Activated CD8-positive, alpha-beta memory T cell treated with anti-CD3 and anti-CD28 coated beads, Interleukin-2, amount 50 U/mL, for 24 hours (primary cell): Measurements from ENCODE around the gene SEC14L6.
"Not testable (repeated sequence)": the region's sequence is repeated elsewhere in the genome, so short reads cannot be mapped to it uniquely, and the experiment has no call there.

ENCODE experiments used
- DNase-seq: peaks from one replicate; pipeline ENCODE4 v3.0.0-alpha.2; 2020; ENCODE audit errors: extremely low read depth

Gene SEC14L6

DNA sequence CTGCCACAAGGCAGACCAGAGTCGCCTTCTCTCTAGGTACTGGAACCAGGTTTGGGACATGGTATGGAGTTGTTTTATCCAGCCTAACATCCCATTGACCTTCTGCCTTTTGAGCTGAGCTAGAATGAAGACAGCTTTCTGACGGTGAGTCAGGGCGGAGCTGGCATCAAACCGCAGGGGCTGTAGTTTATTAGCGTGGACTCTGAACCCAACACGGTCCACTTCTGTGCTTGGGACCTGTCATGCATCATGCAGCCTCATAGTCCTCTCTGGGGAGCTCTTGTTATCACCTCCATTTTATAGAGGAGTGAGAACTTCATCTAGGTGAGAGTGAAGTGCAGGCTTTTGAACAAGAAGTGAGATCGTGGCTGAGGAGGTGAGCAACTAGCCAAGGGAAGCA is 19.6 kb upstream of the SEC14L6 start:
- no peak for DNase-seq

GRCh38 chr22:30565341-30565740 is 18.8 kb upstream of the SEC14L6 start:
- DNase-seq = no peak

- DNase-seq = no peak
Observed at GRCh38 chr22:30564761-30565119, 18.2 kb upstream of the SEC14L6 start.

DNA sequence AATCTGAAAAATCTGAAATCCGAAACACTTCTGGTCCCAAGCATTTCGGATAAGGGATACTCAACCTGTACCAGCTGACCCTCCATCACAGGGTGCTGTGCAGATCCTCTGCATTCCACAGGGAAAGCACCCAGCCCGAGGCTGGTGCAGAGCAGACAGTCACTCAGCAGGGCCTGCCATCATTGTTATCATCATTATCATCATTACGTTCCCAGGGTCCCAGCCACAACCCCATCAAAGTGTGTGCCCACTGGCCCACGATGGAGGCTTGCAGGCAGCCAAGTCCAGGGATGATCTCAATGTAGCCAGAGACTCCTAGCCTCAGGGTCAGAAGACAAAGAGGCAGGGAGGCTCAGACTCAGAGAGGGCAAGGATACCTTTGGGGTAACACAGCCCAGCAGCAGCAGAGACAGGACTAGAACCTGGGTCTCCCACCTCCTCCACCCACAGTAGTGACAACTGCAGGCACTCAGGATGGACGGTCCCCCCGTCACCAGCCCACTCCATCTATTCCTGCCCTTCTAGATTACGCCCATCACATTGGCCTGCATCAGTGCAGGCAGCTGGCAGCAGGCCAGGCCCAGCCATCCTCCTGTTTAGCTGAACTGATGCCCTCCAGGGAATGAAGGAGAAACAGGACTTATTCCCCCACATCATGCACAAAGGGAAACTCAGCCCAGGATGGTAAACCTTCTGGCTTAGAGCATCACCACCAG is 17.7 kb upstream of the SEC14L6 start:
- DNase-seq = no peak

GRCh38 chr22:30562366-30562765 is 15.8 kb upstream of the SEC14L6 start:
- no peak for DNase-seq

DNA sequence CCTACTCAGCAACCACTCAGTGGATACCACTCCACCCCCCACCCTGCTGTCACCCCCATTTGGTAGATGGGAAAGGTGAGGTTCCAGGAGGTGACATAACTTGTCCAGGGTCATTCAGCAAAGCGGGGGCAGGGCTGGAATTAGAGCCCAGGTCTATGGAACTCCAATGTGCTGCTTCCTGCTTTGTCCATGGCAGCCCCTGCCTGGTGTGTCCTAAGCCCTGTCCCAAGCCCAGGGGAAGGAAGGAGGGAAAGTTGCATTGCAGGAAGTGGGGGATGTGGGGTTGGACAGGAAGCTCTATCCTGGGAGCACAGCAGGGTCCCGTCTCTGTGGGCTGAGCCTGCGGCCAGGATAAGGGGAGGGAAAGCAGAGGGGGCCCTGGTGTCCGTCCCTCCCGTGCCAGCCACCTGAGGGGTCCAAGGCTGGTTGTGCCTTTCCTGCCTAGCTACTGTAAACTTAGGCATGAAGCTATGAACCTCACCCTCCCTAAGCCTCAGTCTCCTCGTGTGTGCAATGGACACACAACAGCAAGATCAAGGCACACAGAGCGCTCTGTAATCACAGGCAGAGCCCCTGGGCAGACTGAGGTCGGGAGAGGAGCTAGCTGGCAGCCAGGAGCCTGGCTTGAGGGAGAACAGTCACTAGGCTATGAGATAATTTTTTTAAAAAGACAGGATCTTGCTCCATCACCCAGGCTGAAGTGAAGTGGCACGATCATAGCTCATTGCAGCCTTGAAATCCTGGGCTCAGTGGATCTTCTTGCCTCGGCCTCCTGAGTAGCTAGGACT is 15.1 kb upstream of the SEC14L6 start:
- DNase-seq = no peak

- not testable (repeated sequence) for DNase-seq
Observed at GRCh38 chr22:30560643-30561202, 14.2 kb upstream of the SEC14L6 start.

DNA sequence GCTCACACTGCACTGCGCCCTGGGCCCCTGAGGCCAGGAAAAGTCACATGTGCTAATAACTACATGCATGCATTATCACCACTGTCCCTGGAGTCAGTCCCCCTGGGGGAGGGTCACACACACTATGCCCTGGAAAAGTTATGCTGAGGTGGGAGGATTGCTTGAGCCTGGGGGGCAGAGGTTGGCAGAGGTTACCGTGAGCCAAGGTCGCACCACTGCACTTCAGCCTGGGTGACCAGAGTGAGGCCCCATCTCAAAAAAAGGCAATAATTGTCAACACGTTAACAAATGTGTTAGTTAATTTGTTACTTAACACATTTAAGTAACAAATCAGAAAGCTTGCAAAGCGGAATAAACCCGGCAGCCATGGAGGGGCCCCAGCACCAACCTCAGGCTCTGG is 13.3 kb upstream of the SEC14L6 start:
- DNase-seq = no peak

DNA sequence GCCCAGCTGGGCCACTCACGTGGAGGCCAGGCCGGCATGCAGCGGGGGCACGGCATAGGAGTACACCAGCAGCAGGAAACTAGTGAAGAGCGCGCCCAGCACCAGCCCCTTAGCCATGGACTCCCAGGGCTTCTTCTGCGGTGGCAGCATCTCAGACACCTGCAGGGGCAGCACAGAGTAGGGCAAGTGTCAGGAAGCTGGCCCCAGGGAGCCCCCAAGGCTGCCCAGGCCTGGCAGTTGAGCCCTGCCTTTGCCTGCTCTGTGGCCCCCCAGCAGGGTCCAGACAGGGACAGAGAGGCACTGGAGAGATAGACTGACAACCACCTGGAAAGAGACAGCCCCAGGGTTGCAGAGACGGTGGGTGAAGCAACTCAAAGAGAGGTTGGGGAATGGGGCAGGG is 10.7 kb upstream of the SEC14L6 start:
- no peak for DNase-seq

DNA sequence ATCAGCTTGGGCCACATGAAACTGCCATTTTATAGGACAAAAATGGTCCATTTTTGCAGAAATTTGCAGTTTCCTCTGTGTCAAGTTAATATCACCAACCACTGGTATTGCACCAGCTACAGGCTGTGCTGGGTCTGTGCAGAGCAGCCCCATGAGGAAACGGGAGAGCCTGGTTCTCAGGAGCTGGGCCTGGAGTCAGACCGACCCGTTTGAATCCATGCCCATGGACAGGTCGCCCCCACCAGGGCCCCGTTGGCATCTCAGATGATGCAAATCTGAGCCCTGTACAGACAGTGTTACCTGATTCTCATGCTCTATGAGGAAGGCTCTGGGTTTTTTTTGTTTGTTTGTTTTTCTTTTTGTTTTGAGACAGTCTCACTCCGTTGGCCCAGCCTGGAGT is 9.8 kb upstream of the SEC14L6 start:
- DNase-seq = no peak

- no peak for DNase-seq
Observed at GRCh38 chr22:30555282-30556210, 9.0 kb upstream of the SEC14L6 start.

- no peak for DNase-seq
Observed at GRCh38 chr22:30553971-30554370, 7.4 kb upstream of the SEC14L6 start.

- DNase-seq = no peak
Observed at GRCh38 chr22:30552719-30553118, 6.2 kb upstream of the SEC14L6 start.

DNA sequence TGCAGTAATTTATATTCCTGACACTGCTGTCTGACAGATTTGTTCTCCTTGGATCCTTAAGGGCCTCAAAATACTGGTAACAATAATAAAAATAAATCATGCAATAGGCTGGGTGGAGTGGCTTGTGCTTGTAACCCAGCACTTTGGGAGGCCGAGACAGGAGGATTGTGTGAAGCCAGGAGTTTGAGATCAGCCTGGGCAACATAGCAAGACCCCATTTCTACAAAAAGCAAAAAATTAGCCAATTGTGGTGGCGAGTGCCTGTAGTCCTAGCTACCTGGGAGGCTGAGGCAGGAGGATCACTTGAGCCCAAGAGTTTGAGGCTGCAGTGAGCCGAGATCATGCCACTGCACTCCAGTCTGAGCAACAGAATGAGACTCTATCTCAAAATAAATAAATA is 5.3 kb upstream of the SEC14L6 start:
- DNase-seq = not testable (repeated sequence)

- DNase-seq = no peak
Observed at GRCh38 chr22:30547188-30547587, 647 bp upstream of the SEC14L6 start.

DNA sequence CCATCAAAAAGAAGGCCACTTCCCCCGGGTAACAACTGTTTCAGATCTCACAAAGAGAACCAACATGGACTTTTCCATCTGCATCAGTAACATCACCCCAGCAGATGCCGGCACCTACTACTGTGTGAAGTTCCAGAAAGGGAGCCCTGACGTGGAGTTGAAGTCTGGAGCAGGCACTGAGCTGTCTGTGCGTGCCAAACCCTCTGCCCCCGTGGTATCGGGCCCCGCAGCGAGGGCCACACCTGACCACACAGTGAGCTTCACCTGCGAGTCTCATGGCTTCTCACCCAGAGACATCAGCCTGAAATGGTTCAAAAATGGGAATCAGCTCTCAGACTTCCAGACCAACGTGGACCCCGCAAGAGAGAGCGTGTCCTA is 3.7 kb downstream of the SEC14L6 start:
- no peak for DNase-seq

DNA sequence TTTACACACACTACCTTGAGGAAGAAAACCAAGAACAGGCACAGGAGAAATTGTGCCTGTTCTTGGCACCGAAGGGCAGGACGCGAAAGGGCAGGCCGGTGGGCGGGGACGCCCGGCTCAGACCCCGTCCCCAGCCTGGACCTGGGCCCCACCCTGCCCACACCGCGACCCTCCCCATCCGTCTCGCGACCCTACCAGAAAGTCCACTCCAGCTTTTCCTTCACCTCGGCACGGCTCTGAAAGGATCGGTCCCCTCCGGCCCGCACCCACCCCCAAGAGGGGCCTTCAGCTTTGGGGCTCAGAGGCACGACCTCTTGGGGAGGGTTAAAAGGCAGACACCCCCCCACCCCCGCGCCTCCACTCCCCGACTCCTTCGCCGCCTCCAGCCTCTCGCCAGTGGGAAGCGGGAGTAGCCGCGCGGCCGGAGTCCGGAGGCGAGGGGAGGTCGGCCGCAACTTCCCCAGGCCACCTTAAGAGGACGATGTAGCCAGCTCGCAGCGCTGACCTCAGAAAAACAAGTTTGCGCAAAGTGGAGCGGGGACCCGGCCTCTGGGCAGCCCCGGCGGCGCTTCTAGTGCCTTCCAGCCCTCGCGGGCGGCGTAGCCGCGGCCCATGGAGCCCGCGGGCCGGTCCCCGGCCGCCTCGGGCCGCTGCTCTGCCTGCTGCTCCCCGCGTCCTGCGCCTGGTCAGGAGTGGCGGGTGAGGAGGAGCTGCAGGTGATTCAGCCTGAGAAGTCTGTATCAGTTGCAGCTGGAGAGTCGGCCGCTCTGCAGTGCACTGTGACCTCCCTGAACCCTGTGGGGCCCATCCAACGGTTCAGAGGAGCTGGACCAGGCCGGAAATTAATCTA is 4.4 kb downstream of the SEC14L6 start:
- DNase-seq = no peak

DNA sequence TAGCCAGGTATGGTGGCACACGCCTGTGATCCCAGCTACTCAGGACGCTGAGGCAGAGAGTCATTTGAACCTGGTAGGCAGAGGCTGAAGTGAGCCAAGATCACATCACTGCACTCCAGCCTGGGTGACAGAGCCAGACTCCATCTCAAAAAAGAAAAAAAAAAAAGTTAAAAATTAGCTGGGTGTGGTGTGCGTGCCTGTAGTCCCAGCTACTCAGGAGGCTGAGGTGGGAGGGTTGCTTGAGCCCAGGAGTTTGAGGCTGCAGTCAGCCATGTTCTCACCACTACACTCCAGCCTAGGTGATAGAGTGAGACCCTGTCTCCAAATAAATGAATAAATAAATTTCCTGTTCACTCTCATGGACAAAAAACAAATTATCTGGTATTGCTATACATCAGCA is 5.0 kb downstream of the SEC14L6 start:
- not testable (repeated sequence) for DNase-seq

- DNase-seq = no peak
Observed at GRCh38 chr22:30539368-30539767, 7.2 kb downstream of the SEC14L6 start.

- DNase-seq = no peak
Observed at GRCh38 chr22:30538280-30538679, 8.3 kb downstream of the SEC14L6 start.

DNA sequence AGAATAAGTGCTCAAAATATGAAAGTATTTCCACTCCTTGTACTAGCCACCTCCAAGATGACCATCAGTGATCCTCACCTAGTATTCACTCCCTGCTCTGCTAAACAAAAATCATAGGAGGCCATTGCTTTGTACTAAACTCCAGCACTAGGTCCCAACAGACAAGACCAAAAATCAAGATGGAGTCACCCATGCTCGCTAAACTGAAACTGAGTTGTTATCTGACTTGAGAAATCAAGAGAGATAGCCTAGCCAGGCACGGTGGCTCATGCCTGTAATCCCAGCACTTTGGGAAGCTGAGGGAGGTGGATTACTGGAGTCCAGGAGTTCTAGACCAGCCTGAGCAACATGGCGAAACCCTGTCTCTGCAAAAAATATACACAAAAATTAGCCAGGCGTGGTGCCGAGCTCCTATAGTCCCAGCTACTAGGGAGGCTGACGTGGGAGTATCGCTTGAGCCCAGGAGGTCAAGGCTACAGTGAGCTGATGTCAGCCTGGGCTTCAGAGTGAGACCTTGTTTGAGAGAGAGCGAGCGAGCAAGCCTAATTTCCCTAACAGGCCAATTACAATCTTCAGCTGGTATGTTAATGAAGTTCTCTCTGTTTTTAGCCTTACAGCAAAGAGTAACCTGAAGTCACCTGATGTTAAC is 9.3 kb downstream of the SEC14L6 start:
- no peak for DNase-seq
